B cell (primary cell): Measurements from ENCODE around the gene PPP1R14B.
"Not testable (repeated sequence)": the region's sequence is repeated elsewhere in the genome, so short reads cannot be mapped to it uniquely, and the experiment has no call there.

Source experiments
- CTCF ChIP-seq: fragments of 200-600 bp; IDR thresholded peaks from one replicate; pipeline ENCODE4 v1.8.0; 2022; ENCODE audit warnings: antibody characterized with exemption, mild to moderate bottlenecking
- EZH2 ChIP-seq: IDR thresholded peaks from 2 replicates; pipeline ENCODE4 v1.6.1; 2012; ENCODE audit warnings: borderline replicate concordance, low read depth, mild to moderate bottlenecking, moderate library complexity, low read length; ENCODE audit not compliant: insufficient read depth, poor library complexity, severe bottlenecking

- not testable (repeated sequence) for TF ChIP-seq EZH2, CTCF
Observed at GRCh38 chr11:64246621-64246870, 197 bp downstream of the PPP1R14B start.
